ENCODE measurements around the gene SPATA31C1. TPM values are rescaled to one million over a fixed set of nuclear protein-coding genes. Genes with fewer than 3 reads are reported as not detected.

Gene SPATA31C1
- polyA plus RNA-seq, 1 experiment, result not detected

DNA sequence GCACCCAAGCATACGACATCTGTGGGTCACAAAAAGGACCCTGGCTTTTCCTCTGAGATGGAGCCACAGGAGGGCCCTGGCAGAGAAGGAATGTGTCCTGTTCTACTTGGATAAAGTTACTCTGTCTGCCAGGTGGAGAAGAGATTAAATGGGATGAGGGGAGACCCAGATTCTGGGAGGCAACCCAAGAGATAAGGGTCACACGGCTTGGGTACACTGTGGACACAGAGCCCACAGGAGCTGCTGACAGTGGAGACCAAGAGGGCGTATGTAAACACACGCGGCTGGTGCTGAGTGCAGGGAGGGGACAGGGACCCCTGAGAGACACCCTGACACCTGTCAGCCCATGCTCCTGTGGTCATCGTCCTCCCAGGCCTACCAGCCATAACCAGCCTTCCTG, 50.4 kb downstream of the SPATA31C1 start:
- DNase-seq (ENCODE audit: low read depth, low spot score), result no peak
- Histone ChIP-seq H3K27ac (ENCODE audit: low read depth, low read length) (no peak overlapping the region), H3K9me3 (ENCODE audit: control insufficient read depth, insufficient read depth, low read length) (no peaks in the 10 kb centered on the region), H3K4me3 (ENCODE audit: low read depth, low read length) (no peak overlapping the region), H3K27me3 (ENCODE audit: control insufficient read depth, insufficient read depth, low read length) (no peaks in the 10 kb centered on the region)
- CTCF ChIA-PET, result no interaction called here
- TF ChIP-seq, protein P1, sequence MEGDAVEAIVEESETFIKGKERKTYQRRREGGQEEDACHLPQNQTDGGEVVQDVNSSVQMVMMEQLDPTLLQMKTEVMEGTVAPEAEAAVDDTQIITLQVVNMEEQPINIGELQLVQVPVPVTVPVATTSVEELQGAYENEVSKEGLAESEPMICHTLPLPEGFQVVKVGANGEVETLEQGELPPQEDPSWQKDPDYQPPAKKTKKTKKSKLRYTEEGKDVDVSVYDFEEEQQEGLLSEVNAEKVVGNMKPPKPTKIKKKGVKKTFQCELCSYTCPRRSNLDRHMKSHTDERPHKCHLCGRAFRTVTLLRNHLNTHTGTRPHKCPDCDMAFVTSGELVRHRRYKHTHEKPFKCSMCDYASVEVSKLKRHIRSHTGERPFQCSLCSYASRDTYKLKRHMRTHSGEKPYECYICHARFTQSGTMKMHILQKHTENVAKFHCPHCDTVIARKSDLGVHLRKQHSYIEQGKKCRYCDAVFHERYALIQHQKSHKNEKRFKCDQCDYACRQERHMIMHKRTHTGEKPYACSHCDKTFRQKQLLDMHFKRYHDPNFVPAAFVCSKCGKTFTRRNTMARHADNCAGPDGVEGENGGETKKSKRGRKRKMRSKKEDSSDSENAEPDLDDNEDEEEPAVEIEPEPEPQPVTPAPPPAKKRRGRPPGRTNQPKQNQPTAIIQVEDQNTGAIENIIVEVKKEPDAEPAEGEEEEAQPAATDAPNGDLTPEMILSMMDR (IDR thresholded peaks at IDR 0.05; ENCODE audit: low read depth, low read length), result no peak
- POLR2A ChIA-PET, result no interaction called here

DNA sequence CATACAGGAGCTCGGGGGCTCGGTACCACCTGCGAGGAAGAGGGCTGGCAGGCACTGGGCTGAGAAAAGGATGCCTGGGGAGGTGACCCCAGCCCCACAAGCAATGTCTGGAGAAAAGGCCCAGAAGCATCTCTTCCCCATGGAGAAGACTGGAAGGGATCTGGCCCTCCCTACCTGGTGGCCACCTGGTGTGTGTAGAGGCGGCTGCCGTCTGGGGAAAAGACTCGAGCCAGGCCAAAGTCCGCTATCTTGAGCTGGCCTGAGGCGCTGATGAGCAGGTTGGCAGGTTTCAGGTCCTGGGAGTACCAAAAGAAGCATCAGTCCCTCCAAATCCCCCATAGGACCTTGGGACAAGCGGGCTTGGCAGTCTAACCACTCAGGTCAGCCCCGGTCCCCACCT, 52.8 kb downstream of the SPATA31C1 start:
- no peaks in the 10 kb centered on the region; the same call in 1 of the 2 replicates for H3K9me3 ChIP-seq (ENCODE audit: control insufficient read depth, insufficient read depth, low read length)
- CTCF ChIA-PET, result interaction anchor here (0.8 kb wide), 1 partner anchor 19 kb away, joined by 3 read pairs; no protein-coding TSS in a partner anchor

GRCh38 chr9:87973122-87973521, 55.4 kb downstream of the SPATA31C1 start:
- Histone ChIP-seq H3K9me3 (ENCODE audit: control insufficient read depth, insufficient read depth, low read length) (no peaks in the 10 kb centered on the region; the same call in 1 of the 2 replicates), H3K27me3 (ENCODE audit: control insufficient read depth, insufficient read depth, low read length) (no peaks in the 10 kb centered on the region), H3K27ac (ENCODE audit: low read depth, low read length) (no peak overlapping the region), H3K4me3 (ENCODE audit: low read depth, low read length) (no peak overlapping the region; the same call in 1 of the 2 replicates)
- POLR2A ChIA-PET, result no interaction called here
- TF ChIP-seq, protein P1 (IDR thresholded peaks at IDR 0.05; ENCODE audit: low read depth, low read length), result no peak
- CTCF ChIA-PET, result interaction anchor here (0.6 kb wide), 1 partner anchor 23 kb away, joined by 3 read pairs; no protein-coding TSS in a partner anchor
- DNase-seq (ENCODE audit: low read depth, low spot score), result no peak

More for the DNA sequence above, 52.8 kb downstream of the SPATA31C1 start:
- H3K27me3 ChIP-seq (ENCODE audit: control insufficient read depth, insufficient read depth, low read length), result no peaks in the 10 kb centered on the region
- POLR2A ChIA-PET, result no interaction called here
- no peak overlapping the region for H3K27ac ChIP-seq (ENCODE audit: low read depth, low read length)
- DNase-seq (ENCODE audit: low read depth, low spot score), result no peak
- H3K4me3 ChIP-seq (ENCODE audit: low read depth, low read length), result no peak overlapping the region
- TF ChIP-seq, protein P1 (IDR thresholded peaks at IDR 0.05; ENCODE audit: low read depth, low read length), result no peak

Other genes starting within 250 kb of the SPATA31C1 start
- gene CTSL, start 191.8 kb upstream of the SPATA31C1 start, polyA plus RNA-seq (2011; rRNA removed), result 180 and 224 TPM in 2 replicates
- gene SPATA31E1, start 35.1 kb upstream of the SPATA31C1 start, polyA plus RNA-seq (2011; rRNA removed), result 0.02 and 0.07 TPM in 2 replicates
- 9.9 TPM in 2 replicates for gene CDK20, start 56.6 kb downstream of the SPATA31C1 start, polyA plus RNA-seq (2011; rRNA removed)
- not detected in 2 replicates for gene SPATA31C2, start 220.5 kb downstream of the SPATA31C1 start, polyA plus RNA-seq (2011; rRNA removed)